Measurements from ENCODE around the gene GLRX.

GRCh38 chr5:95832664-95833063 is 10.1 kb upstream of the GLRX start:
- no peak for TF ChIP-seq TCF12 (IDR thresholded peaks at IDR 0.05; ENCODE audit: low read depth)
- no peak for TF ChIP-seq NFIC (IDR thresholded peaks at IDR 0.05)
- TF ChIP-seq EP300 (IDR thresholded peaks at IDR 0.05; ENCODE audit: borderline replicate concordance), result no peak
- no peak for TF ChIP-seq RAD21 (IDR thresholded peaks at IDR 0.05; ENCODE audit: low read depth)
- no peak for TF ChIP-seq REST (IDR thresholded peaks at IDR 0.05; ENCODE audit: low read depth)
